Mesendoderm (in vitro differentiated cells): ENCODE data around the gene DMAC2L.
"Not testable (repeated sequence)": the region's sequence is repeated elsewhere in the genome, so short reads cannot be mapped to it uniquely, and the experiment has no call there.

Source experiments
- DNase-seq: peaks from one replicate; pipeline ENCODE4 v3.0.0; 2013
- H2AK5ac ChIP-seq: 2 replicates; pipeline ENCODE4 v1.6.1; 2013; ENCODE audit warnings: low read length, inconsistent platforms
- H2BK120ac ChIP-seq: 2 replicates; pipeline ENCODE4 v1.6.1; 2013; ENCODE audit warnings: low read depth, mild to moderate bottlenecking, low read length, moderate library complexity, mixed read lengths
- H2BK15ac ChIP-seq: replicated peaks from 2 replicates; pipeline ENCODE4 v1.6.1; 2013; ENCODE audit warnings: low read depth, mild to moderate bottlenecking, moderate library complexity
- H2BK5ac ChIP-seq: 2 replicates; pipeline ENCODE4 v1.6.1; 2013; ENCODE audit warnings: low read length, inconsistent platforms
- H3K18ac ChIP-seq: 2 replicates; pipeline ENCODE4 v1.6.1; 2013; ENCODE audit warnings: mild to moderate bottlenecking, low read length, mixed read lengths
- H3K23ac ChIP-seq: one replicate; pipeline ENCODE4 v1.6.1; 2013; ENCODE audit warnings: low read length
- H3K27ac ChIP-seq: 2 replicates; pipeline ENCODE4 v1.5.1; 2013; ENCODE audit warnings: low read depth, mild to moderate bottlenecking, inconsistent platforms, low read length, moderate library complexity
- H3K27me3 ChIP-seq: 2 replicates; pipeline ENCODE4 v1.6.1; 2013; ENCODE audit warnings: low read length, control low read depth, mild to moderate bottlenecking, inconsistent platforms; ENCODE audit not compliant: insufficient read depth, poor library complexity
- H3K36me3 ChIP-seq: 2 replicates; pipeline ENCODE4 v1.6.1; 2013; ENCODE audit warnings: low read length, inconsistent platforms; ENCODE audit not compliant: control insufficient read depth, insufficient read depth
- H3K4ac ChIP-seq: one replicate; pipeline ENCODE4 v1.6.1; 2013; ENCODE audit warnings: low read depth, mild to moderate bottlenecking, low read length, moderate library complexity
- H3K4me1 ChIP-seq: 2 replicates; pipeline ENCODE4 v1.6.1; 2013; ENCODE audit warnings: low read depth, low read length, inconsistent platforms; ENCODE audit not compliant: control insufficient read depth
- H3K4me2 ChIP-seq: 2 replicates; pipeline ENCODE4 v1.6.1; 2013; ENCODE audit warnings: low read length
- H3K4me3 ChIP-seq: 2 replicates; pipeline ENCODE4 v1.5.1; 2013; ENCODE audit warnings: mild to moderate bottlenecking, low read length
- H3K56ac ChIP-seq: one replicate; pipeline ENCODE4 v1.6.1; 2013; ENCODE audit warnings: low read length
- H3K79me1 ChIP-seq: 2 replicates; pipeline ENCODE4 v1.6.1; 2013; ENCODE audit warnings: low read length, inconsistent platforms
- H3K79me2 ChIP-seq: 2 replicates; pipeline ENCODE4 v1.6.1; 2013; ENCODE audit warnings: mild to moderate bottlenecking, low read length; ENCODE audit not compliant: control insufficient read depth, insufficient read depth
- H3K9ac ChIP-seq: 2 replicates; pipeline ENCODE4 v1.6.1; 2013; ENCODE audit warnings: low read length, inconsistent platforms
- H4K5ac ChIP-seq: one replicate; pipeline ENCODE4 v1.6.1; 2013; ENCODE audit warnings: low read length
- H4K8ac ChIP-seq: one replicate; pipeline ENCODE4 v1.6.1; 2013; ENCODE audit warnings: low read depth, mild to moderate bottlenecking, control low read depth, low read length, moderate library complexity
- WGBS: extraction: QIAGEN DNeasy Blood & Tissue Kit; methylation state at CpG from one replicate; pipeline ENCODE4 v1.1.7; 2013; ENCODE audit warnings: low lambda C conversion rate, missing lambda C conversion rate; ENCODE audit not compliant: insufficient coverage; ENCODE audit errors: extremely low coverage; 5-methylcytosine and 5-hydroxymethylcytosine counted together

DMAC2L gene

DNA sequence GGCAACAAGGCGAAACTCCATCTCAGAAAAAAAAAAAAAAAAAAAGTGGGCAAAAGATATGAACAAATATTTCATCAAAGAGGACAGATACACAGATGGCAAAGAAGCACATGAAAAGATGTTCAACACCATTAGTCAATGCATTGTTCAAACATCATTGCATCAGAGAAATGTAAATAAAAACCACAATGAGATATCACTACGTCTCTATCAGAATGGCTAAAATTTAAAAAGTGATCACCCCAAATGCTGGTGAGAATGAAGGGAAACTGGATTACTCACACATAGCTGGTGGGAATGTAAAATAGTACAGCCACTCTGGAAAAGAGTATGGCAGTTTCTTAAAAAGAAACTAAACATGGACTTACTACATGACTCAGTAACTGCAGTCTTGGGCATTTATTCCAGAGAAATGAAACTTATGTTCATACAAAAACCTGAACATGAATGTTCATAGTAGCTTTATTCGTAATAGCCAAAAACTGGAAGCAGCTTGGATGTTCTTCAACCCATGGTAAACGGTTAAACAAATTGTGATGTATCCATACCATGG lies 3.7 kb upstream of the DMAC2L start:
- Histone ChIP-seq H3K27ac (no peak overlapping the region), H3K4me1 (peaks cover 3% of the 10 kb centered on the region), H3K36me3 (no peaks in the 10 kb centered on the region), H3K4me3 (no peak overlapping the region), H3K4ac (no peak overlapping the region), H3K4me2 (no peak overlapping the region), H3K23ac (no peak overlapping the region), H2AK5ac (no peak overlapping the region), H4K8ac (no peak overlapping the region), H3K27me3 (no peaks in the 10 kb centered on the region), H3K79me1 (peaks cover 2% of the 10 kb centered on the region), H2BK5ac (no peak overlapping the region), H3K56ac (no peak overlapping the region), H2BK15ac (no peak overlapping the region), H3K18ac (no peak overlapping the region), H3K79me2 (no peaks in the 10 kb centered on the region), H3K9ac (no peak overlapping the region), H4K5ac (no peak overlapping the region), H2BK120ac (no peak overlapping the region)
- no peak for DNase-seq
- WGBS = no CpG with 5 or more reads among the region's 4 CpGs

DNA sequence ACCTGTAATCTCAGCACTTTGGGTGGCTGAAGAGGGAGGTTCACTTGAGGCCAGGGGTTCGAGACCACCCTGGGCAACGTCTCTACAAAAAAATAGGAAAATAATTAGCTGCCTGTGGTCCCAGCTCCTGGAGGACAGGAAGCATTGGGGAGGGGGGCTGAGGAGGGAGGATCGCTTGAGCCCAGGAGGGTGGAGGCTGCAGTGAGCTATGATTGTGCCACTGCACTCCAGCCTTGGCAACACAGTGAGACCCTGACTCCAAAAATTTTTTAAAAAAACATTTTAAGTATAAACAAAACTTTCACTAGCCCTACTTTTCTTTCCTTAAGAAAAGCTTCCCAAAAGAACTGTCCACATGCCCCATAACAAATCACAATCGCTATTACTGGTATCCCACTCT lies 1.7 kb upstream of the DMAC2L start:
- no peak overlapping the region for H3K4me3 ChIP-seq
- no peak overlapping the region for H2AK5ac ChIP-seq
- H3K4ac ChIP-seq = no peak overlapping the region
- H2BK15ac ChIP-seq = no peak overlapping the region
- H3K9ac ChIP-seq = no peak overlapping the region
- no peak overlapping the region for H3K18ac ChIP-seq
- no peaks in the 10 kb centered on the region for H3K27me3 ChIP-seq
- no peak for DNase-seq
- no peak overlapping the region for H4K5ac ChIP-seq
- peaks cover 3% of the 10 kb centered on the region for H3K4me1 ChIP-seq
- H3K79me1 ChIP-seq = no peaks in the 10 kb centered on the region
- H3K23ac ChIP-seq = no peak overlapping the region
- H3K4me2 ChIP-seq = no peak overlapping the region
- H4K8ac ChIP-seq = no peak overlapping the region
- no peak overlapping the region for H2BK120ac ChIP-seq
- H2BK5ac ChIP-seq = no peak overlapping the region
- H3K79me2 ChIP-seq = no peaks in the 10 kb centered on the region
- H3K36me3 ChIP-seq = no peaks in the 10 kb centered on the region
- no CpG with 5 or more reads among the region's 4 CpGs for WGBS
- H3K56ac ChIP-seq = no peak overlapping the region
- H3K27ac ChIP-seq = no peak overlapping the region

DNA sequence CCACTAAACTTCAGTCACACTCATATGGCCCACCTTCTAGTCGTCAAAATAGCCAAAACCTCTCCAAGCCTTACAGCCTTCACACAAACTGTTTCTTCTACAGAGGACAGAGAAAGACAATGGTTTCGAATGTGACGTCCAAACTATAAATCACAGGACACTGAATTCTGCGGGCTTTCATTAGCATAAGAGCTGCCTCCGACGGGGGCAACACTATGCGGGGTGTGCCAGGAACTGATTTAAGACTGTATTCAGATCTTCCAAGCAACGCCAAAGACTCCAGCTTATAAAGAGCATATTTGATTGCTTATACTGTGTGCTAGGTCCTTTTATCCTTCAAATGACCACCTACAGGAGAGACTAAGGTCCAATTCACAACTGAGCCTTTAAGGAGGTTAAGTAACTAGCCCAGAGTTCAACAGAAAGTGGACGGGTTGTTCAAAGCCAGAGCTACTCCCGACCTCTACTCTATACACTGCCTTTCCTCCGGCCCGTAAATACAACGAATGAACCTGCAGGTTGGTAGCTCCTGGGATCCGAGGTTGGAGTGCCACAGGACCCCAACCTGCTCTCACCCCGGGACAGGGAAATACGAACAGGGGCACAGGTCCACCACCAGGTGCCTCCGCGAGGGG lies 670 bp upstream of the DMAC2L start:
- WGBS = no CpG with 5 or more reads among the region's 18 CpGs
- Histone ChIP-seq H3K4me3 (peak overlapping the region; percentile 91), H3K23ac (no peak overlapping the region), H3K79me2 (no peaks in the 10 kb centered on the region), H2BK15ac (no peak overlapping the region), H3K4me1 (peaks cover 3% of the 10 kb centered on the region), H3K4me2 (peak overlapping the region; percentile 98), H3K27me3 (no peaks in the 10 kb centered on the region), H3K4ac (no peak overlapping the region), H3K56ac (peak overlapping the region; percentile 91), H3K27ac (no peak overlapping the region), H4K5ac (no peak overlapping the region), H3K9ac (peak overlapping the region; percentile 90), H2AK5ac (no peak overlapping the region), H3K79me1 (no peaks in the 10 kb centered on the region), H3K36me3 (no peaks in the 10 kb centered on the region), H2BK120ac (no peak overlapping the region), H2BK5ac (no peak overlapping the region), H4K8ac (no peak overlapping the region), H3K18ac (no peak overlapping the region)
- peak; percentile 6 for DNase-seq

DNA sequence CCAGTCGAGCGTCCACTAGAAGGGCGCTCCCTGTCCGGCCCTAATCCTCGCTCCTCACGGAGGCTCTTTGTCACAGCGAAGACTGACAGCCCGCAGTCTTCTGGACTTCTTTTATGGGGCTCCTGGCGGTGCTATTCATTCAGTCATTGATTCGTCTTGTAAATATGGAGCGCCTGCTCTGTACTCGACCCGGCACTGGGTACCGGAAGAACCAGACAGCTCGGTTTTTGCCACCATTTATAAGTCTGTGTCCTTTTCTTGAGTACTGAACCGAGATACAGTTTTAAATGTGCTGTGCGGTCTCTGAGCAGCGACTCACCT lies 570 bp downstream of the DMAC2L start:
- H3K4ac ChIP-seq = no peak overlapping the region
- H2BK120ac ChIP-seq = no peak overlapping the region
- H3K9ac ChIP-seq = peak overlapping the region; percentile 79
- H2BK5ac ChIP-seq = no peak overlapping the region
- no peaks in the 10 kb centered on the region for H3K27me3 ChIP-seq
- peak overlapping the region; percentile 78 for H3K4me2 ChIP-seq
- no peak overlapping the region for H4K8ac ChIP-seq
- no peak overlapping the region for H2BK15ac ChIP-seq
- H3K27ac ChIP-seq = no peak overlapping the region
- H4K5ac ChIP-seq = no peak overlapping the region
- peaks cover 3% of the 10 kb centered on the region for H3K4me1 ChIP-seq
- no CpG with 5 or more reads among the region's 18 CpGs for WGBS
- peak overlapping the region; percentile 67 for H3K4me3 ChIP-seq
- H3K18ac ChIP-seq = no peak overlapping the region
- H3K79me1 ChIP-seq = no peaks in the 10 kb centered on the region
- H3K36me3 ChIP-seq = no peaks in the 10 kb centered on the region
- no peak for DNase-seq
- H3K23ac ChIP-seq = no peak overlapping the region
- H3K79me2 ChIP-seq = no peaks in the 10 kb centered on the region
- H3K56ac ChIP-seq = peak overlapping the region; percentile 84
- no peak overlapping the region for H2AK5ac ChIP-seq

DNA sequence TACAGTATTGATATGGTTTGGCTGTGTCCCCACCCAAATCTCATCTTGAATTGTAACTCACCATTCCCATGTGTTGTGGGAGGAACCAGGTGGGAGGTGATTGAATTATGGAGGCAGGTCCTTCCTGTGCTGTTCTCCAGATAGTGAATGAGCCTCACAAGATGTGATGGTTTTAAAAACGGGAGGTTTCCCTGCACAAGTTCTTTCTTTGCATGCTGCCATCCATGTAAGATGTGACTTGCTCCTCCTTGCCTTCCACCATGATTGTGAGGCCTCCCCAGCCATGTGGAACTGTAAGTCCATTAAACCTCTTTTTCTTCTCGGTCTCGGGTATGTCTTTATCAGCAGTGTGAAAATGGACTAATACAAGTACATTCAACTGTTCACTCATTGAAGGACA lies 2.0 kb downstream of the DMAC2L start:
- H3K27ac ChIP-seq, H3K4me2 ChIP-seq, H2BK5ac ChIP-seq, H3K4ac ChIP-seq, H2AK5ac ChIP-seq, H3K56ac ChIP-seq, H4K8ac ChIP-seq, H3K9ac ChIP-seq, H3K79me2 ChIP-seq, H3K79me1 ChIP-seq, H4K5ac ChIP-seq, H3K4me3 ChIP-seq, H3K27me3 ChIP-seq, H3K18ac ChIP-seq, H2BK120ac ChIP-seq, H2BK15ac ChIP-seq, H3K36me3 ChIP-seq, H3K4me1 ChIP-seq, H3K23ac ChIP-seq: not testable (repeated sequence)
- no CpG with 5 or more reads among the region's 3 CpGs for WGBS
- peak; percentile 20 for DNase-seq

DNA sequence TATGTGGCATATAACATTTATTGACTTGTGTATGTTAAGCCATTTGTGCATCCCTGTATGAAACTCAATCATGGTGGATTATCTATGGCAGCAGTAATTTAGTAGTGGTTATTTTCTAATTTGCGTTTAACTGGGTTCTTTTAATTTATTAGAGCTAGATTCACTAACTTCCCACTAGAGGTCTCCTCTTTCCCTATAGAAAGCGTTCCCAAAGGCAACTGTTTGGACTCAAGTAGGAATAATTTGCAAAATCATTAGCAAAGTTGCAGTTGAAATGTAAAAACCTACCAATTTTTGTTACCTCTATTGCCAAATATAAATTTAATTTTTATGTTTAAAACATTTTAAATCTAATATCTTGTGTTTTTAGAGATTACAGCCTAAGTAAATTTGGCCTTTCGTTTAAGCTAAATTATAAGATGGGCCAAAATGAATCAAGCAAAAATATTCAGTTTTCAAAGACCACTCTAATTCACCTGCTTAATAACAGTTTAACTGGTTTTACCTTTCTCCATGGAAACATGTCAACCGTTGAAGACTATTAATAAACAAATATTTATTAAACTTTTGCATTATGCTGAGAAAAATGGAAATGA lies 6.0 kb downstream of the DMAC2L start:
- H3K23ac ChIP-seq = no peak overlapping the region
- DNase-seq = no peak
- no peaks in the 10 kb centered on the region for H3K27me3 ChIP-seq
- H3K27ac ChIP-seq = no peak overlapping the region
- H3K18ac ChIP-seq = no peak overlapping the region
- no peak overlapping the region for H2BK5ac ChIP-seq
- no peak overlapping the region for H2AK5ac ChIP-seq
- no peak overlapping the region for H3K4me2 ChIP-seq
- no peak overlapping the region for H3K9ac ChIP-seq
- no CpG with 5 or more reads among the region's 4 CpGs for WGBS
- H3K79me1 ChIP-seq = no peaks in the 10 kb centered on the region
- H3K79me2 ChIP-seq = no peaks in the 10 kb centered on the region
- no peak overlapping the region for H3K4me3 ChIP-seq
- peaks cover 1% of the 10 kb centered on the region for H3K4me1 ChIP-seq
- H2BK15ac ChIP-seq = no peak overlapping the region
- H3K56ac ChIP-seq = no peak overlapping the region
- H3K4ac ChIP-seq = no peak overlapping the region
- H4K5ac ChIP-seq = no peak overlapping the region
- H4K8ac ChIP-seq = no peak overlapping the region
- H2BK120ac ChIP-seq = no peak overlapping the region
- no peaks in the 10 kb centered on the region for H3K36me3 ChIP-seq
